IMR-90 (cell line): ENCODE measurements around the gene CD19. TPM values are rescaled to one million over a fixed set of nuclear protein-coding genes. Genes with fewer than 3 reads are reported as not detected.

Experiments
- ATAC-seq: fragments of 200-7000 bp; cut with Tn5 transposase; 2 replicates; pipeline ENCODE4 v1.9.1; 2020; ENCODE audit warnings: low read depth, mild to moderate bottlenecking, moderate library complexity
- BruUV-seq: library from RNA; stranded (reverse); fragments of 400-500 nt; replicated peaks from 2 replicates; lab custom pipeline; 2021; lab: Mats Ljungman, UMichigan
- CTCF ChIA-PET: fragments of 300-600 bp; formaldehyde crosslinking; extraction: SDS; loops from one replicate; lab custom pipeline; 2021; ENCODE audit warnings: antibody characterized with exemption; lab: Yijun Ruan, JAX
- POLR2A ChIA-PET: fragments of 300-600 bp; sonication (Branson Sonifier 250); formaldehyde crosslinking; loops from one replicate; lab custom pipeline; 2022; ENCODE audit warnings: antibody characterized with exemption; ENCODE audit not compliant: unreplicated experiment; lab: Charles Lee
- DNase-seq: peaks from one replicate; pipeline ENCODE4 v3.0.0; 2013
- H2AFZ ChIP-seq: replicated peaks from 2 replicates; pipeline ENCODE3; 2013; ENCODE audit warnings: low read length, mild to moderate bottlenecking; ENCODE audit not compliant: poor library complexity
- H2AK5ac ChIP-seq: 2 replicates; pipeline ENCODE4 v1.6.1; 2013; ENCODE audit warnings: low read depth, low read length, inconsistent platforms
- H2AK9ac ChIP-seq: replicated peaks from 2 replicates; pipeline ENCODE3; 2013; ENCODE audit warnings: mild to moderate bottlenecking, low read depth, low read length, moderate library complexity; ENCODE audit not compliant: poor library complexity
- H2BK120ac ChIP-seq: 2 replicates; pipeline ENCODE4 v1.6.1; 2013; ENCODE audit warnings: low read depth, low read length, inconsistent platforms
- H2BK15ac ChIP-seq: 3 replicates; pipeline ENCODE4 v1.6.1; 2013; ENCODE audit warnings: low read depth, low read length, inconsistent platforms
- H2BK20ac ChIP-seq: 2 replicates; pipeline ENCODE4 v1.6.1; 2013; ENCODE audit warnings: low read depth, mild to moderate bottlenecking, inconsistent platforms, low read length, moderate library complexity
- H2BK5ac ChIP-seq: 2 replicates; pipeline ENCODE4 v1.6.1; 2013; ENCODE audit warnings: mild to moderate bottlenecking, low read depth, low read length, inconsistent platforms; ENCODE audit not compliant: poor library complexity, severe bottlenecking
- H3K14ac ChIP-seq: replicated peaks from 2 replicates; pipeline ENCODE4 v1.6.1; 2013; ENCODE audit warnings: low read depth, low read length, inconsistent platforms
- H3K18ac ChIP-seq: 2 replicates; pipeline ENCODE4 v1.6.1; 2013; ENCODE audit warnings: low read depth, low read length, control low read depth
- H3K23ac ChIP-seq: 2 replicates; pipeline ENCODE4 v1.6.1; 2013; ENCODE audit warnings: low read depth, low read length, inconsistent platforms
- H3K27ac ChIP-seq: 2 replicates; pipeline ENCODE4 v1.5.1; 2013; ENCODE audit warnings: mild to moderate bottlenecking, control low read depth, low read length; ENCODE audit not compliant: insufficient read depth
- H3K27me3 ChIP-seq: 2 replicates; pipeline ENCODE4 v1.6.1; 2013; ENCODE audit warnings: low read length; ENCODE audit not compliant: control insufficient read depth, insufficient read depth
- H3K36me3 ChIP-seq: 2 replicates; pipeline ENCODE4 v1.6.1; 2013; ENCODE audit warnings: low read length, mixed read lengths; ENCODE audit not compliant: control insufficient read depth, insufficient read depth
- H3K4ac ChIP-seq: 2 replicates; pipeline ENCODE4 v1.6.1; 2013; ENCODE audit warnings: low read depth, low read length, inconsistent platforms
- H3K4me1 ChIP-seq: 2 replicates; pipeline ENCODE4 v1.6.1; 2013; ENCODE audit warnings: low read length, mixed read lengths; ENCODE audit not compliant: control insufficient read depth, insufficient read depth
- H3K4me2 ChIP-seq: 2 replicates; pipeline ENCODE4 v1.6.1; 2013; ENCODE audit warnings: low read depth, mild to moderate bottlenecking, control low read depth, low read length, moderate library complexity
- H3K4me3 ChIP-seq: 2 replicates; pipeline ENCODE4 v1.5.1; 2013; ENCODE audit warnings: low read depth, mild to moderate bottlenecking, control low read depth, low read length, moderate library complexity; ENCODE audit not compliant: insufficient read depth
- H3K56ac ChIP-seq: 2 replicates; pipeline ENCODE4 v1.6.1; 2013; ENCODE audit warnings: low read length, inconsistent platforms; ENCODE audit not compliant: insufficient read depth; ENCODE audit errors: extremely low read depth
- H3K79me1 ChIP-seq, 2 experiments: 2 replicates each; pipeline ENCODE4 v1.6.1; 2013; ENCODE audit warnings: low read length in 2 of 2, inconsistent platforms in 1 of 2, low read depth in 1 of 2
- H3K9ac ChIP-seq: 2 replicates; pipeline ENCODE4 v1.6.1; 2013; ENCODE audit warnings: low read depth, low read length, control low read depth
- H3K9me1 ChIP-seq: 2 replicates; pipeline ENCODE4 v1.6.1; 2013; ENCODE audit warnings: low read length, inconsistent platforms; ENCODE audit not compliant: insufficient read depth
- H3K9me3 ChIP-seq: 2 replicates; pipeline ENCODE4 v1.6.1; 2013; ENCODE audit warnings: low read length; ENCODE audit not compliant: control insufficient read depth, insufficient read depth
- H4K20me1 ChIP-seq: 2 replicates; pipeline ENCODE4 v1.6.1; 2013; ENCODE audit warnings: low read length, inconsistent platforms; ENCODE audit not compliant: insufficient read depth
- H4K5ac ChIP-seq: 2 replicates; pipeline ENCODE4 v1.6.1; 2013; ENCODE audit warnings: mild to moderate bottlenecking, low read depth, low read length, control low read depth
- H4K8ac ChIP-seq, 2 experiments: 2 replicates each; pipeline ENCODE4 v1.6.1; 2013; ENCODE audit warnings: low read depth in 2 of 2, low read length in 2 of 2, control low read depth in 1 of 2, inconsistent platforms in 1 of 2
- H4K91ac ChIP-seq: 2 replicates; pipeline ENCODE4 v1.6.1; 2013; ENCODE audit warnings: low read depth, low read length, inconsistent platforms; ENCODE audit not compliant: insufficient read depth
- NFE2L2 ChIP-seq: fragments of 150-350 bp; IDR thresholded peaks from 2 replicates; pipeline ENCODE4 v1.6.1; 2016; ENCODE audit warnings: low read depth, mild to moderate bottlenecking, low read length
- WGBS, 2 experiments: methylation state at CpG; one replicate each; pipeline versions ENCODE4 v1.1.5 to v1.1.7; 2013; ENCODE audit warnings: missing lambda C conversion rate in 2 of 2; ENCODE audit not compliant: insufficient read length in 1 of 2; ENCODE audit errors: extremely low coverage in 2 of 2; 5-methylcytosine and 5-hydroxymethylcytosine counted together
- dilution Hi-C: fragments of 300-500 bp; cut with HindIII; formaldehyde crosslinking; loops from one replicate; pipeline ENCODE4 v1.14.3; 2018; ENCODE audit warnings: low sequenced_read_pairs; ENCODE audit not compliant: unreplicated experiment
- in situ Hi-C: fragments of 300-500 bp; cut with MboI; formaldehyde crosslinking; loops from 3 replicates; pipeline ENCODE4 v1.14.3; 2019; ENCODE audit warnings: low sequenced_read_pairs, inconsistent platforms, mixed read lengths
- intact Hi-C: fragments of 100-400 bp; cut with micrococcal nuclease; formaldehyde crosslinking; loops from 2 replicates; pipeline ENCODE4 v1.10.0; 2022
- polyA plus RNA-seq, 3 experiments: library from polyadenylated mRNA; depleted of rRNA; stranded (reverse); fragments of >200 nt; gene quantifications; 2 replicates each; pipeline ENCODE4 v1.2.3, GENCODE V29; 2012; ENCODE audit warnings: low replicate concordance in 1 of 3
- total RNA-seq: library from RNA; depleted of rRNA; stranded (reverse); fragments of >200 nt; gene quantifications from 2 replicates; pipeline ENCODE4 v1.2.3, GENCODE V29; 2012

The CD19 gene
- total and polyA plus RNA-seq, 2 of the 4 experiments (the other 2 are of a cell fraction), result not detected

GRCh38 chr16:28895609-28896008 lies 36.2 kb upstream of the CD19 start:
- POLR2A ChIA-PET, result no interaction called here
- H3K79me1 ChIP-seq, result no peaks in the 10 kb centered on the region
- no peak overlapping the region for H3K56ac ChIP-seq
- no peak overlapping the region for H3K14ac ChIP-seq
- no peaks in the 10 kb centered on the region for H3K27me3 ChIP-seq
- DNase-seq (no peak), ATAC-seq (no peak)
- WGBS, 2 experiments, result no CpG with 5 or more reads among the region's 4 CpGs
- H3K23ac ChIP-seq, result no peak overlapping the region
- H3K9me1 ChIP-seq, result no peaks in the 10 kb centered on the region
- no peak overlapping the region for H4K8ac ChIP-seq
- intact Hi-C loops, result no loop called here
- H2BK20ac ChIP-seq, result no peak overlapping the region
- H2BK15ac ChIP-seq, result no peak overlapping the region
- no peak overlapping the region for H3K4me2 ChIP-seq
- no peak overlapping the region for H2AFZ ChIP-seq
- no peaks in the 10 kb centered on the region for H4K20me1 ChIP-seq
- TF ChIP-seq NFE2L2, result no peak
- in situ Hi-C loops, result no loop called here
- CTCF ChIA-PET, result no interaction called here
- no peak overlapping the region for H3K18ac ChIP-seq
- BruUV-seq, result no TSS peak
- H2AK5ac ChIP-seq, result no peak overlapping the region
- no peak overlapping the region for H4K5ac ChIP-seq
- no peak overlapping the region for H4K91ac ChIP-seq
- no peaks in the 10 kb centered on the region for H3K36me3 ChIP-seq
- no peak overlapping the region for H2BK5ac ChIP-seq
- H3K27ac ChIP-seq, result no peak overlapping the region
- no peaks in the 10 kb centered on the region for H3K4me1 ChIP-seq
- H3K4ac ChIP-seq, result no peak overlapping the region
- dilution Hi-C loops, result no loop called here
- no peak overlapping the region for H2BK120ac ChIP-seq
- no peak overlapping the region for H3K9ac ChIP-seq
- no peak overlapping the region for H3K4me3 ChIP-seq
- H2AK9ac ChIP-seq, result no peak overlapping the region
- H3K9me3 ChIP-seq, result no peaks in the 10 kb centered on the region
